ENCODE results near the gene COPS6. TPM values are rescaled to one million over a fixed set of nuclear protein-coding genes. Genes with fewer than 3 reads are reported as not detected.

The COPS6 gene
- total RNA-seq, 5 donors from 2014 or later (not counting 1 experiment from before 2014, with no cell fraction given) = 67.1 to 71.1 (median 68.3) TPM

DNA sequence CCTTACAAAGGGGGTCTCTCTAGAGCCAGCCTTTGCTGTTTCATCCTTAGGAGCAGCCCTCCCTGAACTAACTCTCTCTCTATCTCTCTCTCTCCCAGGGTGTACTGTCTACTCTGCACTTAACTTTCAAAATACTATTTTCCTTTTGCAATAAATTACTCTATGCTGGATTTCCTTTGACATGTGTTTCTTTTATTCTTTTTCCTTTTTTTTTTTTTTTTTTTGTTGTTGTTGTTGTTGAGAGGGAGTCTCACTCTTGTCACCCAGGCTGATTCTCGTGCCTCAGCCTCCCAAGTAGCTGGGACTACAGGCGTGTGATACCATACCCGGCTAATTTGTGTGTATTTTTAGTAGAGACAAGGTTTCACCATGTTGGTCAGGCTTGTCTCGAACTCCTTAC is 5.8 kb upstream of the COPS6 start:
- Mint-ChIP-seq H3K36me3 (peaks cover 10% of the 10 kb centered on the region), H3K4me3 (peak overlapping the region; percentile 79 to 89 (median 88)), H3K27ac (peak overlapping the region; percentile 59 to 78), H3K4me1 (peaks cover 34 to 42% (median 40%) of the 10 kb centered on the region in 3 donors), H3K9me3 (no peaks in the 10 kb centered on the region), H3K27me3 (no peaks in the 10 kb centered on the region)
- Histone ChIP-seq H3K27me3 (replicated peaks in 1 of 2; ENCODE audit: control insufficient read depth in 2 of 2, extremely low read depth in 1 of 2, insufficient read depth in 2 of 2, low read length in 1 of 2) (peaks cover 0 to 5% of the 10 kb centered on the region in 2 experiments), H3K36me3 (ENCODE audit: control insufficient read depth in 2 of 2, extremely low read depth in 1 of 2, insufficient read depth in 1 of 2, low read length in 1 of 2) (peaks cover 0 to 14% of the 10 kb centered on the region in 2 donors), H3K9me3 (no peaks in the 10 kb centered on the region), H3K4me1 (ENCODE audit: control insufficient read depth in 1 of 2, extremely low read depth in 1 of 2, insufficient read depth in 2 of 2, low read length in 2 of 2) (peaks cover 10 to 32% of the 10 kb centered on the region in 2 experiments), H3K4me3 (ENCODE audit: control insufficient read depth in 1 of 2, extremely low read depth in 1 of 2, low read length in 1 of 2) (no peak overlapping the region), H3K27ac (ENCODE audit: low read length) (no peak overlapping the region)
- ChIA-PET CTCF (interaction anchor here (0.7 to 1.7 kb wide), 25 partner anchors 8 to 262 kb away, joined by 3 to 18 read pairs (median 4); partner anchors contain the start of genes AP4M1 (in 1 of the 2), LAMTOR4 (in 1 of the 2), MCM7 (in 1 of the 2) and TRIM4 (in 1 of the 2)), POLR2A (interaction anchor here (0.6 to 1.0 kb wide), 13 partner anchors 17 to 406 kb away, joined by 3 to 19 read pairs (median 3); partner anchors contain the start of genes AP4M1 (in 1 of the 2), MBLAC1 (in 1 of the 2), MCM7 (in 1 of the 2) and ZSCAN21 (in 1 of the 2))
- WGBS (ENCODE audit: insufficient coverage) = 100% methylated on average over 1 of the region's 4 CpGs
- DNase-seq (no peak), ATAC-seq (replicated peaks in 1 of 4) (no peak)

GRCh38 chr7:100085515-100085914 is 3.3 kb upstream of the COPS6 start:
- Mint-ChIP-seq H3K36me3 (peaks cover 4% of the 10 kb centered on the region), H3K27ac (peak overlapping the region in 1 of 2 donors; percentile 27), H3K27me3 (no peaks in the 10 kb centered on the region), H3K4me1 (peaks cover 38 to 41% (median 41%) of the 10 kb centered on the region in 3 donors), H3K9me3 (no peaks in the 10 kb centered on the region), H3K4me3 (no peak overlapping the region)
- Histone ChIP-seq H3K4me1 (ENCODE audit: control insufficient read depth in 1 of 2, extremely low read depth in 1 of 2, insufficient read depth in 2 of 2, low read length in 2 of 2) (peaks cover 15 to 41% of the 10 kb centered on the region in 2 experiments), H3K27ac (ENCODE audit: low read length) (no peak overlapping the region), H3K9me3 (no peaks in the 10 kb centered on the region), H3K4me3 (ENCODE audit: control insufficient read depth in 1 of 2, extremely low read depth in 1 of 2, low read length in 1 of 2) (no peak overlapping the region), H3K27me3 (replicated peaks in 1 of 2; ENCODE audit: control insufficient read depth in 2 of 2, extremely low read depth in 1 of 2, insufficient read depth in 2 of 2, low read length in 1 of 2) (peaks cover 0 to 5% of the 10 kb centered on the region in 2 experiments), H3K36me3 (ENCODE audit: control insufficient read depth in 2 of 2, extremely low read depth in 1 of 2, insufficient read depth in 1 of 2, low read length in 1 of 2) (peaks cover 0 to 3% of the 10 kb centered on the region in 2 donors)
- CTCF ChIA-PET = no interaction called here
- no CpG with 5 or more reads among the region's 3 CpGs for WGBS (ENCODE audit: insufficient coverage)
- POLR2A ChIA-PET = no interaction called here
- DNase-seq = no peak
- ATAC-seq (replicated peaks in 1 of 4) = no peak

GRCh38 chr7:100087055-100087750 is 1.6 kb upstream of the COPS6 start:
- WGBS (ENCODE audit: insufficient coverage) = 83% methylated on average over 3 of the region's 10 CpGs
- Histone ChIP-seq H3K36me3 (ENCODE audit: control insufficient read depth in 2 of 2, extremely low read depth in 1 of 2, insufficient read depth in 1 of 2, low read length in 1 of 2) (peaks cover 13 to 20% of the 10 kb centered on the region in 2 donors), H3K4me1 (ENCODE audit: control insufficient read depth in 1 of 2, extremely low read depth in 1 of 2, insufficient read depth in 2 of 2, low read length in 2 of 2) (peaks cover 11 to 28% of the 10 kb centered on the region in 2 experiments), H3K27ac (ENCODE audit: low read length) (peak overlapping the region; percentile 87), H3K4me3 (ENCODE audit: control insufficient read depth in 1 of 2, extremely low read depth in 1 of 2, low read length in 1 of 2) (no peak overlapping the region), H3K9me3 (no peaks in the 10 kb centered on the region), H3K27me3 (replicated peaks in 1 of 2; ENCODE audit: control insufficient read depth in 2 of 2, extremely low read depth in 1 of 2, insufficient read depth in 2 of 2, low read length in 1 of 2) (peaks cover 0 to 5% of the 10 kb centered on the region in 2 experiments)
- POLR2A ChIA-PET = interaction anchor here in 1 of 2 donors (0.6 kb wide), 1 partner anchor 455 kb away, joined by 3 read pairs; no protein-coding TSS in a partner anchor
- peaks cover 26 to 35% (median 33%) of the 10 kb centered on the region in 3 donors for H3K4me1 Mint-ChIP-seq
- no peaks in the 10 kb centered on the region for H3K9me3 Mint-ChIP-seq
- DNase-seq (no peak), ATAC-seq (replicated peaks in 1 of 4) (no peak)
- H3K36me3 Mint-ChIP-seq = peaks cover 21% of the 10 kb centered on the region
- peak overlapping the region; percentile 71 to 75 for H3K27ac Mint-ChIP-seq
- CTCF ChIA-PET = no interaction called here
- no peaks in the 10 kb centered on the region for H3K27me3 Mint-ChIP-seq
- H3K4me3 Mint-ChIP-seq = peak overlapping the region; percentile 8 to 91 (median 51)

DNA sequence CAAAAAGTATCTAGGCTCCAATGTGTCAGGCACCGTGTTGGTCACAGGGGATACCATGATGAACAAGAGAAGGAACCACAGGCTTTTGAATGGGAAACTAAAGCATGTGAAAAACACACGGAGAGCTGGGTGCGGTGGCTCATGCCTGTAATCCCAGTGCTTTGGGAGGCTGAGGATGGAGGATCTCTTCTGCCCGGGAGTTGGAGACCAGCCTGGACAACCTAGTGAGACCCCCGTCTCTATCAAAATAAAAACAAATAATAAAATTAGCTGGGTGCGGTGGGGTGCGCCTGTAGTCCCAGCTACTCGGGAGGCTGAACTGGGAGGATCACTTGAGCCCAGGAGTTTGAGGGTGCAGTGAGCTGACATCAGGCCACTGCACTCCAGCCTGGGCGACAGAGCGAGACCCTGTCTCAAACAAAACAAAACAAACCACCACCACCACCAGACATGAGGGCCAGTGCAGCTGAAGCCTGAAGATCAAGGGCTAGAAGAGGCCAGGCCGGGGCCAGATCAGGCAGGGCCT is 611 bp upstream of the COPS6 start:
- H3K27ac ChIP-seq (ENCODE audit: low read length) = peak overlapping the region; percentile 87
- ATAC-seq (replicated peaks in 1 of 4) (peak in 3 of 4 experiments; percentile 10 to 20 (median 12)), DNase-seq (no peak)
- no peaks in the 10 kb centered on the region for H3K27me3 Mint-ChIP-seq
- WGBS (ENCODE audit: insufficient coverage) = no CpG with 5 or more reads among the region's 11 CpGs
- H3K4me1 Mint-ChIP-seq = peaks cover 17 to 28% (median 24%) of the 10 kb centered on the region in 3 donors
- H3K4me3 ChIP-seq (ENCODE audit: control insufficient read depth in 1 of 2, extremely low read depth in 1 of 2, low read length in 1 of 2) = peak overlapping the region; percentile 64 to 97
- ChIA-PET POLR2A (interaction anchor here in 1 of 2 donors (1.0 kb wide), 1 partner anchor 168 kb away, joined by 3 read pairs; no protein-coding TSS in a partner anchor), CTCF (interaction anchor here in 1 of 2 donors (0.6 kb wide), 1 partner anchor 87 kb away, joined by 5 read pairs; no protein-coding TSS in a partner anchor)
- no peaks in the 10 kb centered on the region for H3K9me3 Mint-ChIP-seq
- H3K27ac Mint-ChIP-seq = peak overlapping the region; percentile 95
- H3K9me3 ChIP-seq = no peaks in the 10 kb centered on the region
- H3K36me3 Mint-ChIP-seq = peaks cover 30% of the 10 kb centered on the region
- H3K4me1 ChIP-seq (ENCODE audit: control insufficient read depth in 1 of 2, extremely low read depth in 1 of 2, insufficient read depth in 2 of 2, low read length in 2 of 2) = peaks cover 5 to 19% of the 10 kb centered on the region in 2 experiments
- peaks cover 0 to 4% of the 10 kb centered on the region in 2 experiments for H3K27me3 ChIP-seq (replicated peaks in 1 of 2; ENCODE audit: control insufficient read depth in 2 of 2, extremely low read depth in 1 of 2, insufficient read depth in 2 of 2, low read length in 1 of 2)
- H3K4me3 Mint-ChIP-seq = peak overlapping the region; percentile 85 to 91 (median 88)
- peaks cover 20 to 30% of the 10 kb centered on the region in 2 donors for H3K36me3 ChIP-seq (ENCODE audit: control insufficient read depth in 2 of 2, extremely low read depth in 1 of 2, insufficient read depth in 1 of 2, low read length in 1 of 2)

DNA sequence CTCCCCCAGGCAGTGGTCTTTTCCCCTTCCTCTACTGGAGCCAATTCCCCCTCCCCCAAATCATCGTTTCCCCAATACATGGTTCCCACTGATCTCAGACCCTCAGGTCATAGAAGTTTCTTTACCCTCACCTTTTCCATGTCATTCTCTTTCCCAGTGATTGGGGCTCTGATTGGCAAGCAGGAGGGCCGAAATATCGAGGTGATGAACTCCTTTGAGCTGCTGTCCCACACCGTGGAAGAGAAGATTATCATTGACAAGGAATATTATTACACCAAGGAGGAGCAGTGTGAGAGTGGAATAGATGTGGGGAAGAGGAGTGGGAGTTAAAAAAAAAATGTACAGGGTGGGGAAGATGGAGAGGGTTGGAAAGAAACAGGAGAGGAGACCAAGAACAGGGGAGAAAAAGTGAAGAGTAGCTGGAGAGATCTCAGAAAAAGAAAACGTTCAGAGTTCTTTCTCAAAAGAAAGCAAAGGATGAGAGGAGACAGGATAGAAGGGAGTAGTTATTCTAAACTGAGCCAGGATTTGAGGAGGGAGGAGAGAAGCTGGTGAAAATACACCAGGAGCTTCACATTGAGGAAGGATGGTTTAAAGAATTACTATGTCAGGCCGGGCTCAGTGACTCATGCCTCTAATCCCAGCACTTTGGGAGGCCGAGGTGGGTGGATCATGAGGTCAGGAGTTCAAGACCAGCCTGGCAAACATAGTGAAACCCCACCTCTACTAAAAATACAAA is 858 bp downstream of the COPS6 start:
- peaks cover 38% of the 10 kb centered on the region for H3K36me3 Mint-ChIP-seq
- no peaks in the 10 kb centered on the region for H3K9me3 Mint-ChIP-seq
- DNase-seq = no peak
- H3K27ac Mint-ChIP-seq = peak overlapping the region; percentile 88 to 95
- ATAC-seq (replicated peaks in 1 of 4) = no peak
- peak overlapping the region; percentile 79 to 97 for H3K4me3 ChIP-seq (ENCODE audit: control insufficient read depth in 1 of 2, extremely low read depth in 1 of 2, low read length in 1 of 2)
- no peaks in the 10 kb centered on the region for H3K27me3 ChIP-seq (replicated peaks in 1 of 2; ENCODE audit: control insufficient read depth in 2 of 2, extremely low read depth in 1 of 2, insufficient read depth in 2 of 2, low read length in 1 of 2)
- H3K4me1 Mint-ChIP-seq = peaks cover 16 to 30% (median 24%) of the 10 kb centered on the region in 3 donors
- peak overlapping the region; percentile 85 to 91 (median 88) for H3K4me3 Mint-ChIP-seq
- peak overlapping the region; percentile 87 for H3K27ac ChIP-seq (ENCODE audit: low read length)
- no peaks in the 10 kb centered on the region for H3K27me3 Mint-ChIP-seq
- CTCF ChIA-PET = no interaction called here
- peaks cover 24 to 45% of the 10 kb centered on the region in 2 donors for H3K36me3 ChIP-seq (ENCODE audit: control insufficient read depth in 2 of 2, extremely low read depth in 1 of 2, insufficient read depth in 1 of 2, low read length in 1 of 2)
- POLR2A ChIA-PET = interaction anchor here (0.6 to 1.0 kb wide), 2 partner anchors 35 to 170 kb away, joined by 3 to 6 read pairs; no protein-coding TSS in a partner anchor
- 49% methylated on average over 2 of the region's 7 CpGs for WGBS (ENCODE audit: insufficient coverage)
- H3K9me3 ChIP-seq = no peaks in the 10 kb centered on the region
- H3K4me1 ChIP-seq (ENCODE audit: control insufficient read depth in 1 of 2, extremely low read depth in 1 of 2, insufficient read depth in 2 of 2, low read length in 2 of 2) = peaks cover 5 to 18% of the 10 kb centered on the region in 2 experiments
